ENCODE measurements around the gene ACAP3. TPM values are rescaled to one million over a fixed set of nuclear protein-coding genes. Genes with fewer than 3 reads are reported as not detected.

ACAP3 gene
- total RNA-seq, 1 experiment from 2014 or later = 30.7 TPM

GRCh38 chr1:1349256-1350012 is 41.7 kb upstream of the ACAP3 start, which contains the start of gene DVL1:
DVL1 (minus strand) TSS chr1:1349418; CDS start chr1:1349065, 353 bp downstream.
- ChIA-PET POLR2A (interaction anchor here (0.6 kb wide), 1 partner anchor 155 kb away, joined by 3 read pairs; no protein-coding TSS in a partner anchor), CTCF (no interaction called here)
- ATAC-seq (peak; percentile 37), DNase-seq (ENCODE audit: low read depth, low spot score) (no peak)
- Histone ChIP-seq H3K4me3 (ENCODE audit: low read depth in 2 of 2, low read length in 2 of 2) (peak within 1 kb of the TSS; percentile 74 to 85), H3K4me1 (ENCODE audit: control insufficient read depth, insufficient read depth, low read length) (peaks cover 57% of the 10 kb centered on the region), H3K9me3 (ENCODE audit: control insufficient read depth, insufficient read depth, low read depth, low read length) (no peaks in the 10 kb centered on the region), H3K36me3 (ENCODE audit: control insufficient read depth, insufficient read depth, low read length) (no peaks in the 10 kb centered on the region; the same call in 1 of the 2 replicates), H3K27ac (ENCODE audit: low read length) (peak within 1 kb of the TSS; percentile 93), H3K27me3 (ENCODE audit: control insufficient read depth, insufficient read depth, low read length) (no peaks in the 10 kb centered on the region)
- in situ Hi-C loops (cut with HindIII; ENCODE audit: low pct_unique_long_range_greater_than_20kb, low sequenced_read_pairs) = no loop called here
- intact Hi-C loops (cut with micrococcal nuclease; ENCODE audit: unreplicated experiment) = no loop called here
- BruUV-seq (replicated peaks) = no TSS peak
- TF ChIP-seq CTCF (IDR thresholded peaks at IDR 0.05) (peak; percentile 79; the same call in 1 of the 2 replicates), TCF7L2 (IDR thresholded peaks at IDR 0.05; ENCODE audit: low read depth, low read length) (no peak; the same call in 1 of the 2 replicates)

- TF ChIP-seq SIN3A (IDR thresholded peaks at IDR 0.05; ENCODE audit: borderline replicate concordance, insufficient read depth, low read depth, low read length) (peak; percentile 29; the same call in 1 of the 2 replicates), REST (IDR thresholded peaks at IDR 0.05; ENCODE audit: insufficient read depth in 1 of 2, low read depth in 2 of 2, low read length in 1 of 2) (no peak)
- Histone ChIP-seq H3K4me1 (ENCODE audit: control insufficient read depth, insufficient read depth, low read length) (peaks cover 60% of the 10 kb centered on the region), H3K27ac (ENCODE audit: low read length) (peak overlapping the region; percentile 93), H3K9me3 (ENCODE audit: control insufficient read depth, insufficient read depth, low read depth, low read length) (no peaks in the 10 kb centered on the region), H3K36me3 (ENCODE audit: control insufficient read depth, insufficient read depth, low read length) (no peaks in the 10 kb centered on the region; the same call in 1 of the 2 replicates), H3K4me3 (ENCODE audit: low read depth in 2 of 2, low read length in 2 of 2) (peak overlapping the region; percentile 74 to 85), H3K27me3 (ENCODE audit: control insufficient read depth, insufficient read depth, low read length) (no peaks in the 10 kb centered on the region)
- ChIA-PET POLR2A (interaction anchor here (0.5 to 0.6 kb wide), 2 partner anchors 156 to 388 kb away, joined by 3 read pairs; no protein-coding TSS in a partner anchor), CTCF (no interaction called here)
- DNase-seq (ENCODE audit: low read depth, low spot score) (no peak), ATAC-seq (peak; percentile 2)
- intact Hi-C loops (cut with micrococcal nuclease; ENCODE audit: unreplicated experiment) (no loop called here), in situ Hi-C loops (cut with HindIII; ENCODE audit: low pct_unique_long_range_greater_than_20kb, low sequenced_read_pairs) (no loop called here)
- no TSS peak for BruUV-seq (replicated peaks)
Observed at GRCh38 chr1:1348420-1349255, 40.9 kb upstream of the ACAP3 start.

All from Panc1 (cell line).